Activated naive CD8-positive, alpha-beta T cell treated with anti-CD3 and anti-CD28 coated beads, Interleukin-2, amount 50 U/mL, for 24 hours (primary cell): ENCODE measurements around the gene PLXNB2.

Source experiments
- ATAC-seq: fragments of 150-1000 bp; cut with Tn5 transposase; one replicate; pipeline ENCODE4 v1.10.0; 2021
- DNase-seq: peaks from one replicate; pipeline ENCODE4 v3.0.0; 2021
- H3K27ac Mint-ChIP-seq: one replicate; pipeline ENCODE4 v1.8.0; 2021; ENCODE audit warnings: mild to moderate bottlenecking, mixed read lengths
- H3K27me3 Mint-ChIP-seq: one replicate; pipeline ENCODE4 v1.8.0; 2021; ENCODE audit warnings: mixed read lengths
- H3K36me3 Mint-ChIP-seq: one replicate; pipeline ENCODE4 v1.8.0; 2021; ENCODE audit warnings: low read depth, mixed read lengths
- H3K4me1 Mint-ChIP-seq: one replicate; pipeline ENCODE4 v1.8.0; 2021; ENCODE audit warnings: mixed read lengths
- H3K4me3 Mint-ChIP-seq: one replicate; pipeline ENCODE4 v1.8.0; 2021; ENCODE audit warnings: mild to moderate bottlenecking, moderate library complexity, mixed read lengths
- H3K9me3 Mint-ChIP-seq: one replicate; pipeline ENCODE4 v1.8.0; 2021; ENCODE audit warnings: mixed read lengths

PLXNB2 gene

GRCh38 chr22:50256258-50256862, 51.1 kb downstream of the PLXNB2 start:
- DNase-seq: no peak
- Mint-ChIP-seq H3K9me3 (no peaks in the 10 kb centered on the region), H3K36me3 (no peaks in the 10 kb centered on the region), H3K4me3 (no peak overlapping the region), H3K4me1 (no peaks in the 10 kb centered on the region), H3K27ac (no peak overlapping the region), H3K27me3 (peaks cover 9% of the 10 kb centered on the region)
- ATAC-seq: no peak

- ATAC-seq (no peak), DNase-seq (no peak)
- Mint-ChIP-seq H3K27ac (no peak overlapping the region), H3K9me3 (no peaks in the 10 kb centered on the region), H3K4me1 (peaks cover 1% of the 10 kb centered on the region), H3K4me3 (no peak overlapping the region), H3K27me3 (peaks cover 9% of the 10 kb centered on the region), H3K36me3 (no peaks in the 10 kb centered on the region)
These were observed 51.8 kb downstream of the PLXNB2 start for GRCh38 chr22:50255607-50256006.

GRCh38 chr22:50255099-50255498, 52.3 kb downstream of the PLXNB2 start:
- H3K4me1 Mint-ChIP-seq: peaks cover 5% of the 10 kb centered on the region
- H3K27ac Mint-ChIP-seq: no peak overlapping the region
- DNase-seq: no peak
- H3K9me3 Mint-ChIP-seq: no peaks in the 10 kb centered on the region
- ATAC-seq: no peak
- H3K4me3 Mint-ChIP-seq: no peak overlapping the region
- H3K36me3 Mint-ChIP-seq: no peaks in the 10 kb centered on the region
- H3K27me3 Mint-ChIP-seq: peaks cover 9% of the 10 kb centered on the region

- Mint-ChIP-seq H3K27ac (no peak overlapping the region), H3K36me3 (no peaks in the 10 kb centered on the region), H3K4me3 (no peak overlapping the region), H3K9me3 (no peaks in the 10 kb centered on the region), H3K27me3 (peaks cover 4% of the 10 kb centered on the region), H3K4me1 (peaks cover 7% of the 10 kb centered on the region)
- ATAC-seq (no peak), DNase-seq (no peak)
These were observed 53.5 kb downstream of the PLXNB2 start for GRCh38 chr22:50253941-50254340.

- Mint-ChIP-seq H3K27me3 (no peaks in the 10 kb centered on the region), H3K36me3 (no peaks in the 10 kb centered on the region), H3K9me3 (no peaks in the 10 kb centered on the region), H3K4me3 (no peak overlapping the region), H3K27ac (no peak overlapping the region), H3K4me1 (peaks cover 7% of the 10 kb centered on the region)
- ATAC-seq: no peak
- DNase-seq: no peak
These were observed 54.2 kb downstream of the PLXNB2 start for GRCh38 chr22:50253046-50253915.

- peak; percentile 61 for ATAC-seq
- H3K36me3 Mint-ChIP-seq: no peaks in the 10 kb centered on the region
- H3K4me3 Mint-ChIP-seq: no peak overlapping the region
- H3K9me3 Mint-ChIP-seq: no peaks in the 10 kb centered on the region
- H3K27ac Mint-ChIP-seq: no peak overlapping the region
- peak; percentile 74 for DNase-seq
- H3K27me3 Mint-ChIP-seq: no peaks in the 10 kb centered on the region
- H3K4me1 Mint-ChIP-seq: peaks cover 8% of the 10 kb centered on the region
These were observed 55.1 kb downstream of the PLXNB2 start for GRCh38 chr22:50252082-50253045.

- Mint-ChIP-seq H3K36me3 (no peaks in the 10 kb centered on the region), H3K27ac (no peak overlapping the region), H3K9me3 (no peaks in the 10 kb centered on the region), H3K27me3 (no peaks in the 10 kb centered on the region), H3K4me3 (peak overlapping the region; percentile 17), H3K4me1 (peaks cover 14% of the 10 kb centered on the region)
- no peak for ATAC-seq
- no peak for DNase-seq
These were observed 55.9 kb downstream of the PLXNB2 start for GRCh38 chr22:50251477-50252081.

- peak; percentile 79 for ATAC-seq
- peaks cover 14% of the 10 kb centered on the region for H3K4me1 Mint-ChIP-seq
- no peaks in the 10 kb centered on the region for H3K9me3 Mint-ChIP-seq
- H3K36me3 Mint-ChIP-seq: no peaks in the 10 kb centered on the region
- H3K27ac Mint-ChIP-seq: no peak within 1 kb of the TSS
- peak within 1 kb of the TSS; percentile 82 for H3K4me3 Mint-ChIP-seq
- no peaks in the 10 kb centered on the region for H3K27me3 Mint-ChIP-seq
- peak; percentile 88 for DNase-seq
These were observed 56.6 kb downstream of the PLXNB2 start, which contains the start of gene HDAC10 for GRCh38 chr22:50250555-50251476. Gene HDAC10, minus strand, starts transcription at chr22:50251265. Its CDS starts 233 bp downstream, at chr22:50251032.

GRCh38 chr22:50250249-50250554, 57.2 kb downstream of the PLXNB2 start:
- Mint-ChIP-seq H3K4me1 (peaks cover 14% of the 10 kb centered on the region), H3K27me3 (no peaks in the 10 kb centered on the region)
- DNase-seq: no peak

GRCh38 chr22:50249341-50250248, 57.9 kb downstream of the PLXNB2 start:
- DNase-seq: no peak
- no peaks in the 10 kb centered on the region for H3K9me3 Mint-ChIP-seq
- peaks cover 3% of the 10 kb centered on the region for H3K36me3 Mint-ChIP-seq
- ATAC-seq: no peak
- no peak overlapping the region for H3K27ac Mint-ChIP-seq
- H3K4me1 Mint-ChIP-seq: peaks cover 17% of the 10 kb centered on the region
- peak overlapping the region; percentile 82 for H3K4me3 Mint-ChIP-seq
- H3K27me3 Mint-ChIP-seq: no peaks in the 10 kb centered on the region

More at GRCh38 chr22:50250249-50250554, 57.2 kb downstream of the PLXNB2 start:
- H3K36me3 Mint-ChIP-seq: no peaks in the 10 kb centered on the region
- no peaks in the 10 kb centered on the region for H3K9me3 Mint-ChIP-seq
- H3K4me3 Mint-ChIP-seq: peak overlapping the region; percentile 82
- no peak for ATAC-seq
- no peak overlapping the region for H3K27ac Mint-ChIP-seq

GRCh38 chr22:50248196-50249081, 59.0 kb downstream of the PLXNB2 start:
- Mint-ChIP-seq H3K4me3 (no peak overlapping the region), H3K4me1 (peaks cover 20% of the 10 kb centered on the region), H3K27ac (no peak overlapping the region), H3K9me3 (no peaks in the 10 kb centered on the region), H3K36me3 (peaks cover 3% of the 10 kb centered on the region), H3K27me3 (no peaks in the 10 kb centered on the region)
- ATAC-seq: no peak
- DNase-seq: no peak

GRCh38 chr22:50247748-50248147, 59.7 kb downstream of the PLXNB2 start:
- H3K9me3 Mint-ChIP-seq: no peaks in the 10 kb centered on the region
- peaks cover 3% of the 10 kb centered on the region for H3K36me3 Mint-ChIP-seq
- no peak overlapping the region for H3K27ac Mint-ChIP-seq
- DNase-seq (no peak), ATAC-seq (no peak)
- no peaks in the 10 kb centered on the region for H3K27me3 Mint-ChIP-seq
- H3K4me3 Mint-ChIP-seq: no peak overlapping the region
- H3K4me1 Mint-ChIP-seq: peaks cover 23% of the 10 kb centered on the region
